AG08395 (cell line): Measurements from ENCODE around the gene TSGA10IP.

Source experiments
- DNase-seq: peaks from one replicate; pipeline ENCODE4 v3.0.0; 2012; ENCODE audit warnings: mixed read lengths, low spot score

TSGA10IP gene

DNA sequence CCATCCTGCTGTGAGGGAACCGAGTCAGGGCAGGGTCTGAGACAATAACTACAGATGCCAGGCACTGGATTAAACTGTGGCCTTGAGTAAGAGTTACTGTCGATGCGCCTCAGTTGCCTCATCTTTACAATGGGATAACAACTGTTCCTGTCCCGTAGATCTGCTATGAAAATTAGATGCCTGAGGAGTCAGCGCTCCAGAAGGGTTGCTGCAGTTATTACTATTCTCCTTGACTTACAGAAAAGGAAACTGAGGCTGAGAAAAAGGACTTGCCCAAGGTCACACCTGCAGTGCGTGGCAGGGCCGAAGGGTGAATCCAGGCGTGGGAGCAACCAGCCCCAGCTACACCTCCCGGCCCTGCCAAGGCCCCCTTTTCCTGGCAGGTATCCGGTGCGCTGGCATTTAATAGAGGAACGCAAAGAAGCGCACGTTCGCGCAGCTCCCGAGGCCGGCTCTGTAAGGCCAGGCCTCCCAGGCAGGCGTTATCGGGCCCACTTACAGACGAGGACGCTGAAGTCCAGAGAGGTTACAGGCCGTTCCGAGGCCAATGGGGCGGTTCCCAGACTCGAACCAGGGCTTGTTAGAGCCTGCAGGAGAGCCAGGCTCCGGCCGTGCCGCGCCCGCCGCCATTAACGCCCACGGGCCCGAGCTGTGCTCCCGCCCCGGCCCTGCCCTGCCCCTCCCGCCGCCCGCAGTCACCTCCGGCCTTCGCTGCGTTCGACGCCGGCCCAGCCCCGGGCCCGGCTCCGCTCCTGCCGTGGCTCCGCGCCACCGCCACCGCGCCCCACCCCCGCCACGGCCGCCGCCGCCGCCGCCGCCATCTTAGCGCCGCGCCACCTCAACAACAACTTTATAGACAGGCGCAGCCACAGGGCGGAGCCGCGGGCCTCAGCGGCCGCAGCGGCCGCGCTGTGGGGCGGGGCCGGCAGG, 26.8 kb upstream of the TSGA10IP start, which contains the start of gene C11orf68:
Gene C11orf68, minus strand, starts transcription at position 852 of the 930 bp plus-strand sequence. Its CDS starts 31 bp downstream, at position 821.
- DNase-seq = no peak

DNA sequence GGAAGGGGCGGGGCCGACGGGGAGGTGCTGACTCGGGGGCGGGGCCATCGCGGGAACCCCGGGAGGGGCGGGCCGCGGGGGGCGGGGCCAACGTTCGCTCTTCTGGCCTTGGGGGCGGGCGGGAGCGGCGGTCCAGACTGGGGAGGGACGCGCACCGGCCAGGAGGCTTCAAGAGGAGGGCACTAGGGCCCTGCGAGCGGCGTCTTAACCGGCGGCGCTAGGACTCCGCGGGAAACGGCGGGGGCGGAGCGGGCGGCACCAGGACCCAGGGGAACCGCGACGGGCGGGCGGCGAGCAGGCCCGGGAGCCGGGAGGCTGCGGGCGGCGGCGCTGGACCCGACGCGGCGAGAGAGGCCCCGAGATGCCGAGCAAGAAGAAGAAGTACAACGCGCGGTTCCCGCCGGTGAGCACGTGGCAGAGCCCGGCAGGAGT, 26.1 kb upstream of the TSGA10IP start, which contains the start of gene DRAP1:
Gene DRAP1, plus strand, starts transcription at position 286 of the 432 bp plus-strand sequence. Its CDS starts 76 bp downstream, at position 362.
- peak; percentile 98 for DNase-seq

DNA sequence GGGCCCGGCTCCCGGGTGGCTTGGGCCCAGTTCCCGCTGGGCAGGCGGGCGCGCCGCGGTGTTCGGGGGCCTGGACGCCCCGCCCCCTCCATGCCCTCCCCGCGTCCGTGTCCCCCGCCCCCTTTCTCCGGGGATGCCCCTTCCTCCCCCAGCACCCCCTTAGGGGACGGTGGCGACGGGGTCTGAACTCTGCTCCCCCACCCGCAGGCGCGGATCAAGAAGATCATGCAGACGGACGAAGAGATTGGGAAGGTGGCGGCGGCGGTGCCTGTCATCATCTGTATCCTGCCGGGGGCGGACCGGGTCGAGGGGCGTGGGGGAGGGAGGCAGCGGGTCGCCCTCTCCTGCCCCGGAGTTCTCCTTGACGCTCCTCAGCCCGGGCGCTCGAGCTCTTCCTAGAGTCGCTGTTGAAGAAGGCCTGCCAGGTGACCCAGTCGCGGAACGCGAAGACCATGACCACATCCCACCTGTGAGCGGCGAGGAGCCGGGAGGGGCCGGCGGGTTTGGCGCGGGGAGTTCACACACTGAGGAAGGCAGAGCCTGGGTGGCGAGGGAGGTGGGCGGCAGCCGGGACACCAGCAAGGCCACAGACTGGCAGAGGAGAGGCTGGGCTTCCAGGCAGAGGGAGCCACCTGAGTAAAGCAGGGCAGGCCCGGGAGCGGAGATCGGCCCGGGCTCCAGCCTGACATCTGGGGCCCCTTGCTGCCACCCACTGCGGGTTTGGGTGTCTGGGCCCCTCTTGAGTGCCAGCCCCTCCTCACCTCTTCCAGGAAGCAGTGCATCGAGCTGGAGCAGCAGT, 25.5 kb upstream of the TSGA10IP start:
- DNase-seq = no peak

DNA sequence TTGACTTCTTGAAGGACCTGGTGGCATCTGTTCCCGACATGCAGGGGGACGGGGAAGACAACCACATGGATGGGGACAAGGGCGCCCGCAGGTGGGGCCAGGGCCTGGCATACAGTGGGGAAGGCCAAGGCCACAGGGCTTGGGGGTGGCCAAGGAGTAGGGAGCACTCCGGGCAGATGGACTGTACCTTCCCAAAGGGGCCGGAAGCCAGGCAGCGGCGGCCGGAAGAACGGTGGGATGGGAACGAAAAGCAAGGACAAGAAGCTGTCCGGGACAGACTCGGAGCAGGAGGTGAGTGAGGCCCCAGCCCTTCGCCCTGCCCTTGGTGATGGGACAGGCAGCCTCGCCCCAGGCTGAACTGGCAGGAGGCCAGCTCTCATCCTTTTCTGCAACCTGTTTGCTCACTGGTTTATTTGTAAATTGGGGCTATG, 24.9 kb upstream of the TSGA10IP start:
- DNase-seq = no peak

DNA sequence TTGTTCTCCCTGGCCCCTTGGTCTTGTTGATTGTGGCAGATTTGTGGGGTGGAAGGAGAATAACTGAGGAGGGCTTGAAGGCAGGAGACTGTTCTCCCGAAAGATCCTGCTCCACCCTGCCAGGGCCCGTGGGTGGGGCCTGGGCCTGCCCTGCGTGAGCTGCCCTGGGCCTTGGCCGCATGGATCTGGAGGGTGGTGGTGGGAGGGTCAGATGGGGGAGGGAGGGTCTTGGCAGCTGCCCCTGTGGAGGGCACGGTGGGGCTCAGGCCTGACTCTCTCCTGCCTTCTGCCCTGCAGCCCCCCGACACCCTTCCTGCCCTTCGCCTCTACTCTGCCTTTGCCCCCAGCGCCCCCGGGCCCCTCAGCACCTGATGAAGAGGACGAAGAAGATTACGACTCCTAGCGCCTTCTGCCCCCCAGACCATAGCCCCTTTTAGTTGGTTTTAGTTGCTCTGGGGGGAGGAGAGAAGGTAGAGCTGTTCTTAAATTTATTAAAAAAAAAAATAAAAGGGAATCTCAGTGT, 24.2 kb upstream of the TSGA10IP start:
- DNase-seq = no peak

DNA sequence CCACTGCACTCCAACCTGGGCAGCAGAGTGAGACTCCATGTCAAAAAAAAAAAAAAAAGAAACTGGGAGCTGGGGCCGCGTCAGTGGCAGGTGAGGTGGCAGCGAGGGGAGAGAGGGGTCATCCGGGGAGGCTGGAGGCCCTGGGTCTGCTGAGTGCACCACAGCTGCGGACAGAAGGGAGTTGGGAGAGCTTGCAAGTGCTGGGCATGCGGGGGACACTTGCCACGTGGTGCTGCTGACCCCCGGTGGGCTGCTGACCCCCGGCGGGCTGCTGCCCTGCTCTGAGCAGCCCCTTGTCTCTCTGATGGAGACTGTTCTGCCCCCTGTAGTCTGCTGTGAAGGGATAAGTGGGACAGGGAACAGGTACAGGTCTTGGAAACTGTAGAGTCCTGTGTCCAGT, 23.4 kb upstream of the TSGA10IP start:
- DNase-seq = no peak

DNA sequence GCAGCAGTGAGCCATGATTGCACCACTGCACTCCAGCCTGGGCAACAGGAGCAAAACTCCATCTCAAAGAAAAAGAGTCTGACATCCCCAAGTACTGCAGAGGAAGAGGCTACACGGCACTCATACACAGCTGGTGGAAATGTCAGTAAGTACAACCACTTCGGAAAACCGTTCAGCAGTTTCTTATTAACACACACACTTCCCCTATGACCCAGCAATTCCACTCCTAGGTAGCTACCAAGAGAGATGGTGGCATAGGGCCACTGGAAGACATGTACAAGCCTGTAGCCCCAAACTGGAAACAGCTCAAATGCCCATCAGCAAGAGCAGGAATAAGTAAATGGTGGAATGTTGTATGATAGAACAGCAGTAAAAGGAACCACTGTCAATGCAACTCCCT, 22.7 kb upstream of the TSGA10IP start:
- DNase-seq = no peak

DNA sequence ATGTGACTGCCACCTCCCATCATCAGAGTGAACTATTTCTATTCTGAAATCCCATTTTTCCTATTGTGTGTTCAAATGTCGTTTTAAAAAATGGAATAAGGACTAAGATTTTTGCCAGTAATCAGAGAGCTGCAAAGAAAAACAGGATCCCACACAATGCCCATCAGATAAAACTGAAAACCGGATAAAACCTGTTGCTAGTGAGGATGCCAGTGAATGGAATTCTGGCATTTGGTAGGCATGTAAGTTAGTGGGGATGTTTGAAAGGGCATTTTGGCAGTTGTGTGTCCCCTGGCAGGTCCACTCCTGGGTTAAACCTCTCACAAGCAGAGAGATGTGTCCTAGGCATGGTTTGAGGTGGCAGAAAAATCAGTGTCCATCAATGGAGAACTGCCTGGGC, 19.9 kb upstream of the TSGA10IP start:
- DNase-seq = no peak

DNA sequence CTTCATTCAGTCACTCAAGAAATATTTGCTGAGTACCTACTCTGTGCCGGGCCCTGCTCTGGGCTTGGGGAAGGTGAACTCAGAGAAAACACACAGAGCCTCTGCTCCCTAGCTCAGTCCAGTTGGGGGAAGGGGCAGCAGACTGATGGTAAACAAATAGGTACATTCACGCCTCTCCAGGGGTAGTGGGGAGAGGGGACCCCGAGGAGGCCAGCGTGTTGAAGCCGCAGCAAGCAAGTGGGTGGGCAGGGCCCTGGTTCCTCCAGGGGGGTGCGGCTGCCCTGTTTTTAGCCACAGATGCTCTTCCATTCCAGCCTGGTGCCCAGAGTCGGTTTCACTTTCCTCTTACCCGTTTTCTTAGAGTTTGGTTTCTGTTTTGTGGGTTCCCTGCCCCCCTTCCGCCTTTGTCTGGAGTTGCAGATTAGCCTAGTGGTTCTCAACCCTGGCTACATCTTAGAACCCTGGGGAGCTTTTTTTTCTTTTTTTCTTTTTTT, 17.3 kb upstream of the TSGA10IP start:
- no peak for DNase-seq

DNA sequence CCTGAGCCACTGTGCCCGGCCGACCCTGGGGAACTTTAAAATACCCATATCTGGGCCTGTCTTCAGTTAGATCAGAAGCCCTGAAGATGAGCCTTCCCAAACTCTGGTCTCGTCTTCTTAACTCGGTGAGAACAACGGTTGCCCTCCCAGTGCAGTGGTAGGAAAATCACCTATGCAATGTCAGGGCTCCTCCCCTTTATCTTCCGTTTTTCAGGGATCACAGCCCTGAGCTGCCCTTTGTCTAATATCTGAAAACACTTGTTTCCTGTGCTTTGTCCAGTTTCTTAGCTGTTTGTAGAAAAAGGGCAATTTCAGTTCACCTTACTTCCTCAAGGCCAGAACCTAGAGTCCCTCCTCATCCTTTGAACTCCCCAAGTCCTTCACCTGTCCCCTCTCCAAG, 16.6 kb upstream of the TSGA10IP start:
- DNase-seq = no peak

DNA sequence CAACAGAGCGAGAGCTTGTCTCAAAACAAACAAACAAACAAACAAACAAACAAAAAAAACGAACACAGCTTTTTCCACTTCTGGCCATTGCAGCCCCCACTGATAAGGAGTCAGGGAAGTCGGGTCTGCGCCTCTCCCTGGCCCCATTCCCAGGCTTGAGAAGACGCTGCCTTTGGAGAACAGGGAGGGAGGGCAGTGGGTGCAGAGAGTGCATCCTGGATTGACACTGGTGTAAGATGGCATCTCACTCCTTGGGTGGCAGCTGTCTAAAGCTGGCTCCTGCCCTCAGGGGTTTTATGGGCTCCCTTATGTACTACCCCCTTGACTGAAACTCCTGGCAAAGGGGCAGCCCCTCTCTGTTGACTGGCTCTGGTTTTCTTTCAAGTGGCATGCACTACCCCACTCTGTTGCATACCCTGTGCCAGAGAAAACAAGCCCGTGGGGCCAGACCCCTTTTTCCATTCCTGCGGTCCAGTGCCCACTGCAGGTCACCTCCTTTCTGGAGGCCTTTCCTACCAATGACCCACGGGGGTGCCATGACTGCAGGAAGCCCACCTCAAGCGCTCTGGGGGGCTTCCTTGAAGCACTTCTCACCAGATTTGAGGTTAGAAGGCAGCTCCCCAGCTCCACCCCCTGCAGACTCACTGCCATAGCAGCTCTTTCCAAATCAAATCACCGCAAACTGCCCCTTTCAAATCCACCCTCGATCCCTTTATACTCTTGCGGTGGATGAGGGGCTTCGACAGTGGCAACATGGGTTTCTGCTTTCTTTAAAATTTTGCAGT, 13.3 kb upstream of the TSGA10IP start:
- DNase-seq = no peak

DNA sequence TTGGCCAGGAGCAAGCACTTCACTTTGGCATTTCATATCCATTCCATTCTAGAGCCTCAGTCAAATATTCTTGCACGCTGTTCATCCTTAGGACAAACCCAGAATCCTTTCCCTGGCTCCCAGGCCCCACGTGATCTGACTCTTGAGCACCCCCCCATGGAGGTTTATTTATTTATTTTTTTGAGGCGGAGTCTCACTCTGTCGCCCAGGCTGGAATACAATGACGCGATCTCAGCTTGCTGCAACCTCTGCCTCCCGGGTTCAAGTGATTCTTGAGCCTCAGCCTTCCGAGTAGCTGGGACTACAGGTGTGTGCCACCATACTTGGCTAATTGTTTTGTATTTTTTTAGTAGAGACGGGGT, 12.7 kb upstream of the TSGA10IP start:
- peak; percentile 47 for DNase-seq

DNA sequence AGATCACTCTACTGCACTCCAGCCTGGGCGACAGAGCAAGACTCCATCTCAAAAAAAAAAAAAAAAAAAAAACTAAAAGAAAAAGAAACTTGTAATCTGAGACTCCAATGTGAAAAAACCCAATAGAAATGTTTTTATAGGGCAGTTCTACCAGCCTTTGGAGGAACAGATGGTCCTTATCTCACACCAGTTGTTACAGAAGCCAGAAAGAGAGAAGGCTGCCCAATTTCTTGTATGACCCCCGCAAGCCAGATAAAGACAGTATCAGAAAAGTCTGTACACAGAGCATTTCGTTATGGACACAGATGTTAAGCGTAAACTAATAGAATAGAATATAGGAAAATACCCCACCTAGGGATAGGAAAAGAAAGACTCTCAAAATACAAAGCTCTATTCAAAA, 11.3 kb upstream of the TSGA10IP start:
- DNase-seq = no peak

DNA sequence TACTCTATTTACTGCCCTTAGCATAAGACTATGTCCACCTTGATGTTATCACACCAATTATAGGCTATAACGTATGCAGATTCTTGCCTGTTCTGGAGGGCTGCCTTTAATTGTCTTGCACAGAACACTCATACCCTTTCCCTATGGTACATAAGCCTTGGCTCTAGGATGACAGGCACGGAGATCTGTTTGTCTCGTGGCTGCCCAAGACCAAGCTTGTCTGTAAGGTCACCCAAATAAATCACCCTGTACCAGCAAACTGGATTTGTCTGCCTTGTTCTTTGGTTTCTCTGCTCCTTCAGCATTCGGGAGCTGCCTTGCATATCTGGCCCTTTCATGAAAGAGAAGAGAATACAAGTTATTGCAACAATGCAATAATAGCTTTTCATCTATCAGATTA, 7.5 kb upstream of the TSGA10IP start:
- no peak for DNase-seq

DNA sequence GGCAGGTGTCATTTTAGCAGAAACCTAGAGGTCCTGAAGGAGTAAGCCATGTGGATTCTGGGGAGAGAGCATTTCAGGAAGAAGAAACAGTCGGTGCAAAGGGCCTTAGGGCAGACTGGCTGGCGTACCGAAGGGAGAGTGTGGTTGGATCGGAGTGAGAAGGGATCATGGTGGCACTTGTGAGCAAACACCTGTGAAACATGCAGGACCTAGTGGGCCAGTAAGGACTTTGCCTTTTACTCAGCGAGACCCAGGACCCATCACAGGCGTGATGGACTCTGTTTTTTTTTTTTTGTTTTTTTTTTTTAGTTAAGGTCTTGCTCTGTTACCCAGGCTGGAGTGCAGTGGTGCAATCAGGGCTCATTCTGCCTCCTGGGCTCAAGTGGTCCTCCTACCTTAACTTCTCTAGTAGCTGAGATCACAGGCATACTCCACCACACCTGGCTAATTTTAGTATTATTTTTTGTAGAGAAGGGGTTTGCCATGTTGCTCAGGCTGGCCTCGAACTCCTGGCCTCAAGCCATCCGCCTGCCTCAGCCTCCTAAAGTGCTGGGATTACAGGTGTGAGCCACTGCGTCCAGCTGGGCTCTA, 3.5 kb upstream of the TSGA10IP start:
- no peak for DNase-seq

DNA sequence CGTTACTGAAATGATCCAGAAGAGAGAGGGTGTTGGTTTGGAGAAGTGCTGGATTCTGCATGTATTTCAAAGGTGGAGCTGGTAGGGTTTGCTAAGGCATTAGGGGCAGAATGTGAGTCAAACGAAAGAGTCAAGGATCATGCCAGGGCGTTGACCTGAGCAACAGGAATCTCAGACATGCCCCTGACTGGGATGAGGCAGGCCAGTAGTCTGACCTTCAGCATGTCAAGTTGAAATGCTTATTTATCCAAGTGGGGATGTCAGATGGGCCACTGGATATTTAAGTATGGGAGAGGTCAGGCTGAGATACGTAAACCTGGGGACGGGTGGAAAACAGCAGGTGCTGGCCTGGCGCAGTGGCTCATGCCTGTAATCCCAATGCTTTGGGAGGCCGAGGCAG, 2.7 kb upstream of the TSGA10IP start:
- DNase-seq = no peak

DNA sequence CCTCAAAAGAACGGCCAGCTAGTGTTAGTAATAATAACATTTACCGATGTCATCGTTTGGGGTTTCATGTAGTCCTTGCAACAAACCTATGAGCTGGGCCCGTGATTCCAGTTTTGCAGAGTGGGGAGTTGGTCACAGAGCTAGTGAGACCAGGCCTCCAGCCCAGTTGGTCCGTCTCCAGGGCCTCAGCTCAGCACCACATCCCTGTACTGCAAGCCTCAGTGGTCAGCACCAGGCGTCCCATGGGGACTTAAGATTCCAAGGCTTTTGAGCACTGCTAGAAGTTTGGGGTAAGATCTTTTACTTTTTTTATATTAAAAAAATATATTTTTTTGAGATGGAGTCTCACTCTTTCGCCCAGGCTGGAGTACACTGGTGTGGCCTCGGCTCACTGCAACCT, 1.1 kb upstream of the TSGA10IP start:
- DNase-seq = no peak

DNA sequence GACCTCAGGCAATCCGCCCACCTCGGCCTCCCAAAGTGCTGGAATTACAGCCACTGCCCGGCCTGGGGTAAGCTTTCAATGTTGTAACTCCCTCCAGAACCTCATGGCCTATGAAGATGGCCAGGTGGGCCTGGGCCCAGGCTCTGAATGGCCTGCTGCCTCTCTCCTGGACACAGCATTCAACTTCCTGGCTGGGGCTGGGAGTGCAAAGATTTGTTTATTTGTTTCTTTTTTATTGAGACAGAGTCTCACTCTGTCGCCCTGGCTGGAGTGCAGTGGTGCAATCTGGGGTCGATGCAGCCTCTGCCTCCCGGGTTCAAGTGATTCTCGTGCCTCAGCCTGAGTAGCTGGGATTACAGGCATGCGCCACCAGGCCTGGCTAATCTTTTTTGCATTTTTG, 513 bp upstream of the TSGA10IP start:
- no peak for DNase-seq

DNA sequence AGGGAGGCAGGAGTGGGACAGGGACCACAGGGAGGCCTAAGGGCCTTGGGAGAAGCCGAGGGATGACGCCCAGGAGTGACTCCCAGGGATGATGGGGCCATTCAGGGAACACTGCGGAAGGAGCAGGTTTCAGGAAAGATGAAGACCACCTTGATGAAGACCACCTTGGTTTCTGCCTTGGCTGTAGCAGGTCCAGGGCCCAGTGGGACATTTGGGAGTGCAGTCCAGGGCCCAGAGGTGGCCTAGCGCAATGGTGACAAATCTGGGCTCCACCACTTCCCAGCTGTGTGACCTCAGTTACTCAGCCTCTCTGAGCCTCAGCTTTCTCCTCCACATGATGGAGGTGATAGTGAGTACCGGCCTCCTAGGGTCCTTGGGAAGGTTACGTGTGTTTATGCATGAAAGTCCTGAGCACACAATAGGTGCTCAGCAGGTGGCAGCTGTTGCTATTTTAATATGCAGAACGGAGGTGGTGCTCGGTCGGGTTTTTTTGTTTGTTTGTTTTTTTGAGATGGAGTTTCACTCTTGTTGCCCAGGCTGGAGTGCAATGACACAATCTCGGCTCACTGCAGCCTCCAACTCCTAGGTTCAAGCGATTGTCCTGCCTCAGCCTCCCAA, 770 bp downstream of the TSGA10IP start:
- DNase-seq = no peak

DNA sequence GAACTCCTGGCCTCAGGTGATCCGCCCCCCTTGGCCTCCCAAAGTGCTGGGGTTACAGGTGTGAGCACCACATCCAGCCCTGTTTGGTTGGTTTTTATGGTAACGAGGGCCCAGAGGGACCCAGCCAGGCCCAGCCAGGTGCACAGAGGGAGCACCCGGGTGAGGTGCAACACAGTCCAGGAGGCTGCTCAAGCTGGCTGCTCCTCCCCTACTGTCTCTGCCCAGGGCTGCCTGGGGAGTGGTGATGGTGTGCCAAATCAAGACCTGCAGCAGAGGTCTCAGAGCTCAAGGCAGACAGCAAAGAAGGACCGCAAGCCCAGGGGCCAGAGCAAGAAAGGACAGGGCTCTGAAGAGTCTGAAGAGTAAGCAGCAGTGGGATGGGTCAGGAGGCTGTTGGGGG, 1.4 kb downstream of the TSGA10IP start:
- no peak for DNase-seq

DNA sequence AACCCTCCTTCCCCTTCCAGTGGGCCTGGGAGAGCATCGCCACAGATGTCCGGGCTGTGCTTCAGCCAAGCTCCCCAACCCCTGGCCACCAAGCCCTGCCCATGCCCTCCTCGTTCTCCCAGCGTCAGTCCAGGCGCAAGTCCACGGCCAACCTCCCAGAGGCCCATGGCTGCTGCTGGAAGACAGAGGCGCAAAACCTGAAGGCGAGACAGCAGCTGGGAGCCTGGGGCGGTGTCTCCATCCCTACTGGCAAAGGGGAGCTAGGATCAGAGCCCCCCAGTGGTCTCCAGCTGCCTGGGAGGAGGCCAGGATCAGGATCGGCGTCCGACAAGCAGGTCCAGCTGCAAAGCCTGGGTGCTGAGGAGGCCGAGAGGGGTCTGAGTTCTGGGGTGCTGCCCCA, 1.9 kb downstream of the TSGA10IP start:
- DNase-seq = no peak
